K562 (cell line): Measurements from ENCODE around the gene TAF8. TPM values are rescaled to one million over a fixed set of nuclear protein-coding genes. Genes with fewer than 3 reads are reported as not detected.
A peak's percentile ranks its signal among the peaks of the same experiment; 100 is the strongest.

Experiments used
- BHLHE40 ChIP-seq: IDR thresholded peaks from 2 replicates; pipeline ENCODE4 v1.6.1; 2011; ENCODE audit warnings: low read length, improper control_type of control experiment
- ELF2 ChIP-seq: fragments of 250-450 bp; sonication (Bioruptor Pico); IDR thresholded peaks from 2 replicates; pipeline ENCODE4 v1.5.0; 2021; ENCODE audit warnings: mild to moderate bottlenecking
- HDAC1 ChIP-seq, 2 experiments: fragments of 450-650 bp; IDR thresholded peaks; 2 replicates each; pipeline ENCODE4 v1.6.1; 2016 to 2017; ENCODE audit warnings: inconsistent platforms in 1 of 2, mild to moderate bottlenecking in 1 of 2, moderate library complexity in 1 of 2
- POLR3A ChIP-seq: IDR thresholded peaks from 2 replicates; pipeline ENCODE4 v1.6.1; 2011; ENCODE audit warnings: borderline replicate concordance, mild to moderate bottlenecking, moderate library complexity; ENCODE audit not compliant: insufficient read length, insufficient read depth; ENCODE audit errors: extremely low read depth
- RUNX1 ChIP-seq: sonication (generic); IDR thresholded peaks from 2 replicates; pipeline ENCODE4 v1.6.1; 2016; ENCODE audit warnings: antibody characterized with exemption, low read depth
- SAP30 ChIP-seq: fragments of 200-600 bp; sonication (generic); IDR thresholded peaks from 2 replicates; pipeline ENCODE4 v1.6.1; 2012; ENCODE audit warnings: borderline replicate concordance, low read depth, mild to moderate bottlenecking, moderate library complexity, low read length, control low read depth, inconsistent platforms; ENCODE audit not compliant: insufficient read depth, poor library complexity, severe bottlenecking
- SMAD4 ChIP-seq: fragments of 250-450 bp; sonication (Bioruptor Pico); conservative IDR thresholded peaks from 2 replicates; pipeline ENCODE4 v1.8.0; 2021; ENCODE audit warnings: inconsistent platforms, mild to moderate bottlenecking, moderate library complexity
- SMARCA4 ChIP-seq: fragments of 450-650 bp; IDR thresholded peaks from 2 replicates; pipeline ENCODE4 v1.6.1; 2016
- SMARCB1 ChIP-seq: IDR thresholded peaks from 2 replicates; pipeline ENCODE4 v1.6.1; 2011; ENCODE audit warnings: improper control_type of control experiment, low read depth; ENCODE audit not compliant: insufficient read length
- SRSF1 ChIP-seq: fragments of 200-400 bp; formaldehyde crosslinking; IDR thresholded peaks from 2 replicates; pipeline ENCODE4 v1.6.1; 2017; ENCODE audit warnings: mild to moderate bottlenecking, low read depth, low read length, moderate library complexity
- TAF7 ChIP-seq: fragments of 450-650 bp; IDR thresholded peaks from 2 replicates; pipeline ENCODE4 v1.6.1; 2016; ENCODE audit warnings: missing genetic modification characterization, missing compliant biosample characterization
- TRIM28 ChIP-seq: fragments of 450-650 bp; IDR thresholded peaks from 2 replicates; pipeline ENCODE4 v1.6.1; 2017
- ZBTB9 ChIP-seq: fragments of 450-650 bp; formaldehyde crosslinking; IDR thresholded peaks from 2 replicates; pipeline ENCODE4 v1.4.0; 2020; ENCODE audit warnings: mild to moderate bottlenecking, moderate library complexity
- ZNF445 ChIP-seq: fragments of 250-450 bp; sonication (Bioruptor Pico); IDR thresholded peaks from 2 replicates; pipeline ENCODE4 v1.4.0; 2020; ENCODE audit warnings: low read depth, mild to moderate bottlenecking, moderate library complexity
- ZNF699 ChIP-seq: fragments of 250-450 bp; sonication (Bioruptor Pico); IDR thresholded peaks from 2 replicates; pipeline ENCODE4 v1.8.0; 2021; ENCODE audit warnings: mild to moderate bottlenecking, moderate library complexity; ENCODE audit not compliant: insufficient replicate concordance
- polyA plus RNA-seq, 8 experiments: library from polyadenylated mRNA; depleted of rRNA in 4 of 8; stranded (reverse) in 5 of 8; unstranded in 3 of 8; fragments of >200 nt; fragmentation: Nextera tagmentation in 2 of 8; fragmentation: Illumina TruSeq in 1 of 8; extraction: Ambion mirVana in 2 of 8; extraction: Trizol in 1 of 8; gene quantifications; 2 replicates each; pipeline versions ENCODE4 v1.2.1 to v1.2.3, GENCODE V29; 2011 to 2014; ENCODE audit warnings: inconsistent platforms in 1 of 8, missing spikeins in 1 of 8
- total RNA-seq, 7 experiments: library from RNA; depleted of rRNA in 6 of 7; stranded (reverse); fragments of >200 nt in 6 of 7; fragmentation: Illumina TruSeq in 2 of 7; extraction: Trizol in 2 of 7; gene quantifications; 2 replicates each; pipeline versions ENCODE4 v1.2.1 to v1.2.3, GENCODE V29; 2011 to 2021; ENCODE audit warnings: low replicate concordance in 1 of 7
- TF ChIP-seq, protein P1 (sequence below): sonication (generic); formaldehyde crosslinking; IDR thresholded peaks from 2 replicates; pipeline ENCODE4 v1.8.1; 2023; ENCODE audit warnings: mild to moderate bottlenecking, missing genetic modification reagents
- TF ChIP-seq, protein P2 (sequence below): sonication (generic); formaldehyde crosslinking; IDR thresholded peaks from 2 replicates; pipeline ENCODE4 v1.8.1; 2023; ENCODE audit warnings: mild to moderate bottlenecking, missing genetic modification reagents
- TF ChIP-seq, protein P3 (sequence below): fragments of 450-650 bp; conservative IDR thresholded peaks from 2 replicates; pipeline ENCODE4 v1.6.1; 2016; ENCODE audit warnings: missing genetic modification characterization, low read depth, mild to moderate bottlenecking, control low read depth, missing compliant biosample characterization
- TF ChIP-seq, protein P4 (sequence below): fragments of 450-650 bp; IDR thresholded peaks from 2 replicates; pipeline ENCODE4 v1.7.0; 2016; ENCODE audit warnings: borderline replicate concordance

Gene TAF8
- total and polyA plus RNA-seq, 9 of the 15 experiments (the other 6 are each of a cell fraction or from before 2014, with no cell fraction given) = 29.4 to 84.0 (median 52.6) TPM

DNA sequence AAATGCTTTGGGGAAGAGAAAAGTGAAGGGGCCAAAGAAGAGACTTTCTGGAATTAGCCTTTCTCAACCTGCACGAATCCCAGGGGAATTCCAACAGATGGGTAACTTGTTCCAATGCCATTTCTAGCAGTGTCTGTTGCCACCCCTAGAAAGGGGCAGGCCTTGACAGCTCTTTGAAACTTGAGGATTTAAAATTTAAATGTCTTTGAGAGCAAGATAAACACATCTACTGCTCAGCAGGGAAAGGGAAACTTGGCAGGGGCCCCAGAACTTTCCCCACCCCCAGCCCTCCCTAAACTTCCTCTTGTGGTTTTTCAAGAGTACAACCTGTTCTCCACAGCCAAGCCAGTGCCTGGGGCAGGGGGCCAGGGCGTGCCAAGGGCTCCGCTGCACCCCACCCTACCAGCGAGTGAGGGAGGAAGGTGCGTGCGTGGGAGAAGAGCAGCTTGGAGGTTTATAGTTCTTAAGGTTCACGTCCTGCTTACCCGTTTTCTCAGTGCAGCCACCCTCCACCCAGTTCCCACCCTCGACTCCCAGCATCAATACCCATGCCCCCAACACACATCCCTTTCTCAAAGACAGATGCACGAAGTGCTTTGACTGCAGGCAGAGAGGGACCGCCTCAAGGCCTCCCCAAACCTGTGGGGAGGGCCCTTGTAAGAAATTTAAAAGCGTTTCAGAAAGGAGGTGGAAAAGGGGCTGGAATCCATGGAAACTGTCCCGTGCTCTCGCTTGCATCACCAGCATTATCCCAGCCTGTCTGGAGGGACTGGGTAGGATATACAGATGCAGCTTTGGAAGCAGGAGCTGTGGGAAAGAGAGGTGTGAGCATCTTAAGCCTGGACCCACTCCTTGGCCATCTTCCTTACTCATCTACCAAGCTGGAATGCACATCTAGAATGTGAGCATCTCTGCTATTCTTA lies 4.5 kb upstream of the TAF8 start (continued):
- TF ChIP-seq, protein P1, sequence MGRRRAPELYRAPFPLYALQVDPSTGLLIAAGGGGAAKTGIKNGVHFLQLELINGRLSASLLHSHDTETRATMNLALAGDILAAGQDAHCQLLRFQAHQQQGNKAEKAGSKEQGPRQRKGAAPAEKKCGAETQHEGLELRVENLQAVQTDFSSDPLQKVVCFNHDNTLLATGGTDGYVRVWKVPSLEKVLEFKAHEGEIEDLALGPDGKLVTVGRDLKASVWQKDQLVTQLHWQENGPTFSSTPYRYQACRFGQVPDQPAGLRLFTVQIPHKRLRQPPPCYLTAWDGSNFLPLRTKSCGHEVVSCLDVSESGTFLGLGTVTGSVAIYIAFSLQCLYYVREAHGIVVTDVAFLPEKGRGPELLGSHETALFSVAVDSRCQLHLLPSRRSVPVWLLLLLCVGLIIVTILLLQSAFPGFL = no peak
- no peak for TF ChIP-seq TAF7 (tag)
- TF ChIP-seq, protein P2, sequence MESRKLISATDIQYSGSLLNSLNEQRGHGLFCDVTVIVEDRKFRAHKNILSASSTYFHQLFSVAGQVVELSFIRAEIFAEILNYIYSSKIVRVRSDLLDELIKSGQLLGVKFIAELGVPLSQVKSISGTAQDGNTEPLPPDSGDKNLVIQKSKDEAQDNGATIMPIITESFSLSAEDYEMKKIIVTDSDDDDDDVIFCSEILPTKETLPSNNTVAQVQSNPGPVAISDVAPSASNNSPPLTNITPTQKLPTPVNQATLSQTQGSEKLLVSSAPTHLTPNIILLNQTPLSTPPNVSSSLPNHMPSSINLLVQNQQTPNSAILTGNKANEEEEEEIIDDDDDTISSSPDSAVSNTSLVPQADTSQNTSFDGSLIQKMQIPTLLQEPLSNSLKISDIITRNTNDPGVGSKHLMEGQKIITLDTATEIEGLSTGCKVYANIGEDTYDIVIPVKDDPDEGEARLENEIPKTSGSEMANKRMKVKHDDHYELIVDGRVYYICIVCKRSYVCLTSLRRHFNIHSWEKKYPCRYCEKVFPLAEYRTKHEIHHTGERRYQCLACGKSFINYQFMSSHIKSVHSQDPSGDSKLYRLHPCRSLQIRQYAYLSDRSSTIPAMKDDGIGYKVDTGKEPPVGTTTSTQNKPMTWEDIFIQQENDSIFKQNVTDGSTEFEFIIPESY (CRISPR knock-in tag) = no peak
- TF ChIP-seq, protein P3, sequence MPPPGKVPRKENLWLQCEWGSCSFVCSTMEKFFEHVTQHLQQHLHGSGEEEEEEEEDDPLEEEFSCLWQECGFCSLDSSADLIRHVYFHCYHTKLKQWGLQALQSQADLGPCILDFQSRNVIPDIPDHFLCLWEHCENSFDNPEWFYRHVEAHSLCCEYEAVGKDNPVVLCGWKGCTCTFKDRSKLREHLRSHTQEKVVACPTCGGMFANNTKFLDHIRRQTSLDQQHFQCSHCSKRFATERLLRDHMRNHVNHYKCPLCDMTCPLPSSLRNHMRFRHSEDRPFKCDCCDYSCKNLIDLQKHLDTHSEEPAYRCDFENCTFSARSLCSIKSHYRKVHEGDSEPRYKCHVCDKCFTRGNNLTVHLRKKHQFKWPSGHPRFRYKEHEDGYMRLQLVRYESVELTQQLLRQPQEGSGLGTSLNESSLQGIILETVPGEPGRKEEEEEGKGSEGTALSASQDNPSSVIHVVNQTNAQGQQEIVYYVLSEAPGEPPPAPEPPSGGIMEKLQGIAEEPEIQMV (tag) = no peak
- 0 out of 2 replicates have a peak, but pooled peaks have one; percentile 36 for TF ChIP-seq ZBTB9 (CRISPR knock-in tag)
- peak; percentile 72 for TF ChIP-seq SAP30
- TF ChIP-seq, protein P4, sequence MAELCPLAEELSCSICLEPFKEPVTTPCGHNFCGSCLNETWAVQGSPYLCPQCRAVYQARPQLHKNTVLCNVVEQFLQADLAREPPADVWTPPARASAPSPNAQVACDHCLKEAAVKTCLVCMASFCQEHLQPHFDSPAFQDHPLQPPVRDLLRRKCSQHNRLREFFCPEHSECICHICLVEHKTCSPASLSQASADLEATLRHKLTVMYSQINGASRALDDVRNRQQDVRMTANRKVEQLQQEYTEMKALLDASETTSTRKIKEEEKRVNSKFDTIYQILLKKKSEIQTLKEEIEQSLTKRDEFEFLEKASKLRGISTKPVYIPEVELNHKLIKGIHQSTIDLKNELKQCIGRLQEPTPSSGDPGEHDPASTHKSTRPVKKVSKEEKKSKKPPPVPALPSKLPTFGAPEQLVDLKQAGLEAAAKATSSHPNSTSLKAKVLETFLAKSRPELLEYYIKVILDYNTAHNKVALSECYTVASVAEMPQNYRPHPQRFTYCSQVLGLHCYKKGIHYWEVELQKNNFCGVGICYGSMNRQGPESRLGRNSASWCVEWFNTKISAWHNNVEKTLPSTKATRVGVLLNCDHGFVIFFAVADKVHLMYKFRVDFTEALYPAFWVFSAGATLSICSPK = no peak
- TF ChIP-seq POLR3A = no peak
- TF ChIP-seq RUNX1 = no peak; the same call in 1 of the 2 replicates
- peak; percentile 60 for TF ChIP-seq SMARCB1
- TF ChIP-seq SMAD4 (CRISPR knock-in tag) = no peak; the same call in 1 of the 2 replicates
- TF ChIP-seq SMARCA4 = peak; percentile 56; the same call in 1 of the 2 replicates
- peak; percentile 32; the same call in 1 of the 2 replicates for TF ChIP-seq BHLHE40
- TF ChIP-seq ELF2 = no peak
- no peak for TF ChIP-seq ZNF699
- TF ChIP-seq HDAC1 (IDR thresholded peaks at IDR 0.05) = peak; percentile 61 to 64; a peak in 1 of 4 replicates
- no peak for TF ChIP-seq SRSF1
- TF ChIP-seq ZNF445 = no peak
- TF ChIP-seq TRIM28 = no peak
